ENCODE data around the gene MBOAT2.
"Not testable (repeated sequence)": the region's sequence is repeated elsewhere in the genome, so short reads cannot be mapped to it uniquely, and the experiment has no call there.

GRCh38 chr2:8969348-8969747 lies 34.1 kb downstream of the MBOAT2 start:
- TF ChIP-seq, protein P1, sequence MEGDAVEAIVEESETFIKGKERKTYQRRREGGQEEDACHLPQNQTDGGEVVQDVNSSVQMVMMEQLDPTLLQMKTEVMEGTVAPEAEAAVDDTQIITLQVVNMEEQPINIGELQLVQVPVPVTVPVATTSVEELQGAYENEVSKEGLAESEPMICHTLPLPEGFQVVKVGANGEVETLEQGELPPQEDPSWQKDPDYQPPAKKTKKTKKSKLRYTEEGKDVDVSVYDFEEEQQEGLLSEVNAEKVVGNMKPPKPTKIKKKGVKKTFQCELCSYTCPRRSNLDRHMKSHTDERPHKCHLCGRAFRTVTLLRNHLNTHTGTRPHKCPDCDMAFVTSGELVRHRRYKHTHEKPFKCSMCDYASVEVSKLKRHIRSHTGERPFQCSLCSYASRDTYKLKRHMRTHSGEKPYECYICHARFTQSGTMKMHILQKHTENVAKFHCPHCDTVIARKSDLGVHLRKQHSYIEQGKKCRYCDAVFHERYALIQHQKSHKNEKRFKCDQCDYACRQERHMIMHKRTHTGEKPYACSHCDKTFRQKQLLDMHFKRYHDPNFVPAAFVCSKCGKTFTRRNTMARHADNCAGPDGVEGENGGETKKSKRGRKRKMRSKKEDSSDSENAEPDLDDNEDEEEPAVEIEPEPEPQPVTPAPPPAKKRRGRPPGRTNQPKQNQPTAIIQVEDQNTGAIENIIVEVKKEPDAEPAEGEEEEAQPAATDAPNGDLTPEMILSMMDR (conservative IDR thresholded peaks at IDR 0.05; ENCODE audit: low read depth in 2 of 2) = not testable (repeated sequence)
- TF ChIP-seq, protein P2, sequence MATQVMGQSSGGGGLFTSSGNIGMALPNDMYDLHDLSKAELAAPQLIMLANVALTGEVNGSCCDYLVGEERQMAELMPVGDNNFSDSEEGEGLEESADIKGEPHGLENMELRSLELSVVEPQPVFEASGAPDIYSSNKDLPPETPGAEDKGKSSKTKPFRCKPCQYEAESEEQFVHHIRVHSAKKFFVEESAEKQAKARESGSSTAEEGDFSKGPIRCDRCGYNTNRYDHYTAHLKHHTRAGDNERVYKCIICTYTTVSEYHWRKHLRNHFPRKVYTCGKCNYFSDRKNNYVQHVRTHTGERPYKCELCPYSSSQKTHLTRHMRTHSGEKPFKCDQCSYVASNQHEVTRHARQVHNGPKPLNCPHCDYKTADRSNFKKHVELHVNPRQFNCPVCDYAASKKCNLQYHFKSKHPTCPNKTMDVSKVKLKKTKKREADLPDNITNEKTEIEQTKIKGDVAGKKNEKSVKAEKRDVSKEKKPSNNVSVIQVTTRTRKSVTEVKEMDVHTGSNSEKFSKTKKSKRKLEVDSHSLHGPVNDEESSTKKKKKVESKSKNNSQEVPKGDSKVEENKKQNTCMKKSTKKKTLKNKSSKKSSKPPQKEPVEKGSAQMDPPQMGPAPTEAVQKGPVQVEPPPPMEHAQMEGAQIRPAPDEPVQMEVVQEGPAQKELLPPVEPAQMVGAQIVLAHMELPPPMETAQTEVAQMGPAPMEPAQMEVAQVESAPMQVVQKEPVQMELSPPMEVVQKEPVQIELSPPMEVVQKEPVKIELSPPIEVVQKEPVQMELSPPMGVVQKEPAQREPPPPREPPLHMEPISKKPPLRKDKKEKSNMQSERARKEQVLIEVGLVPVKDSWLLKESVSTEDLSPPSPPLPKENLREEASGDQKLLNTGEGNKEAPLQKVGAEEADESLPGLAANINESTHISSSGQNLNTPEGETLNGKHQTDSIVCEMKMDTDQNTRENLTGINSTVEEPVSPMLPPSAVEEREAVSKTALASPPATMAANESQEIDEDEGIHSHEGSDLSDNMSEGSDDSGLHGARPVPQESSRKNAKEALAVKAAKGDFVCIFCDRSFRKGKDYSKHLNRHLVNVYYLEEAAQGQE (IDR thresholded peaks at IDR 0.05; ENCODE audit: unreplicated experiment) = not testable (repeated sequence)
- not testable (repeated sequence) for TF ChIP-seq CREB1 (CRISPR knock-in tag; IDR thresholded peaks at IDR 0.05; ENCODE audit: low read depth); EZH2 (IDR thresholded peaks at IDR 0.05; ENCODE audit: low read depth, unreplicated experiment); POLR2AphosphoS5 (IDR thresholded peaks at IDR 0.05; ENCODE audit: low read depth); EZH2phosphoT487 (IDR thresholded peaks at IDR 0.05; ENCODE audit: unreplicated experiment); NANOG (IDR thresholded peaks at IDR 0.05; ENCODE audit: borderline replicate concordance); JUNB (IDR thresholded peaks at IDR 0.05; ENCODE audit: unreplicated experiment); STAT1 (IDR thresholded peaks at IDR 0.05; ENCODE audit: unreplicated experiment); ZNF114 (CRISPR knock-in tag; IDR thresholded peaks at IDR 0.05); ETS1 (IDR thresholded peaks at IDR 0.05); ZNF331 (CRISPR knock-in tag; IDR thresholded peaks at IDR 0.05; ENCODE audit: low read depth); ZNF462 (CRISPR knock-in tag; IDR thresholded peaks at IDR 0.05)

Measured in GM23338 (cell line).